Choroid plexus epithelial cell (primary cell): ENCODE results near the gene CDK5RAP2.

ENCODE experiments used
- DNase-seq: peaks from one replicate; pipeline ENCODE4 v3.0.0-alpha.2; 2010; ENCODE audit warnings: low read depth
- H3K4me3 ChIP-seq: 2 replicates; pipeline ENCODE4 v1.5.1; 2011; ENCODE audit warnings: low read depth, mild to moderate bottlenecking, control low read depth, low read length, moderate library complexity
- CTCF ChIP-seq: conservative IDR thresholded peaks from 2 replicates; pipeline ENCODE4 v1.5.1; 2011; ENCODE audit warnings: low read depth, mild to moderate bottlenecking, control low read depth, inconsistent platforms, low read length, moderate library complexity

CDK5RAP2 gene

GRCh38 chr9:120587328-120587727 is 7.4 kb upstream of the CDK5RAP2 start:
- no peak overlapping the region for H3K4me3 ChIP-seq
- no peak for DNase-seq
- no peak for TF ChIP-seq CTCF

- TF ChIP-seq CTCF, result no peak
- peak; percentile 75 for DNase-seq
- no peak overlapping the region for H3K4me3 ChIP-seq
Measured at GRCh38 chr9:120583958-120584369, 4.0 kb upstream of the CDK5RAP2 start.

GRCh38 chr9:120579139-120580050 is 572 bp downstream of the CDK5RAP2 start:
- no peak for TF ChIP-seq CTCF
- peak; percentile 13 for DNase-seq
- H3K4me3 ChIP-seq, result peak overlapping the region; percentile 90

GRCh38 chr9:120574473-120574872 is 5.5 kb downstream of the CDK5RAP2 start:
- DNase-seq, result no peak
- no peak for TF ChIP-seq CTCF

GRCh38 chr9:120572472-120572871 is 7.5 kb downstream of the CDK5RAP2 start:
- TF ChIP-seq CTCF, result no peak
- DNase-seq, result no peak
- no peak overlapping the region for H3K4me3 ChIP-seq

More at GRCh38 chr9:120574473-120574872, 5.5 kb downstream of the CDK5RAP2 start:
- no peak overlapping the region for H3K4me3 ChIP-seq

- H3K4me3 ChIP-seq, result no peak overlapping the region
- no peak for TF ChIP-seq CTCF
- peak; percentile 9 for DNase-seq
Measured at GRCh38 chr9:120571443-120572257, 8.3 kb downstream of the CDK5RAP2 start.
